Keratinocyte (primary cell): ENCODE results near the gene GPR171.

Experiments
- EZH2 ChIP-seq: IDR thresholded peaks from one replicate; pipeline ENCODE4 v1.6.1; 2012; ENCODE audit warnings: inconsistent platforms, mild to moderate bottlenecking, low read length, moderate library complexity
- TF ChIP-seq, protein P1 (sequence below), 3 experiments: IDR thresholded peaks in 1 of 3; conservative IDR thresholded peaks in 1 of 3; optimal IDR thresholded peaks in 1 of 3; 2 replicates in 2 of 3; 3 replicates in 1 of 3; pipeline versions ENCODE3 to v1.5.1; 2011; ENCODE audit warnings: low read length in 3 of 3, mild to moderate bottlenecking in 3 of 3, moderate library complexity in 2 of 3, control low read depth in 1 of 3, inconsistent platforms in 1 of 3; ENCODE audit not compliant: insufficient read depth in 2 of 3; ENCODE audit errors: extremely low read depth in 1 of 3

DNA sequence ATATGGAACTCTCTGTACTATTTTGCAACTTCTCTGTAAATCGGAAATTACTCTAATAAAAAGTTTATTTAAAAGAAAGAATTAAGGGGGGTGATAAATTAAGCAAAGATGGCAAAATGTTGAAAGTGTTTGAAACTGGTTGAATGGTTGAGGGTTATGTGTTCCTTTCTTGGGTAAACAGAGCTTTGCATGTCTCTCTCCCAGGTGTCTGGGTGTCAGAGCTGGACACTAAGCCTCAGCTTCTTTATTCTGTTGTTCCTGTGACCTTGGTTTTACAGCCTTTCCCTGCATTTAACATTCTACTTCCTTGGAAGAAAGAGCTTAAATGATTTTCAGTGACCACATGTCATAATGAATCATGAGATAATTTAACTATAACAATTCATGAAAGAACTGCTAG is 7.2 kb downstream of the GPR171 start:
- TF ChIP-seq, protein P1, sequence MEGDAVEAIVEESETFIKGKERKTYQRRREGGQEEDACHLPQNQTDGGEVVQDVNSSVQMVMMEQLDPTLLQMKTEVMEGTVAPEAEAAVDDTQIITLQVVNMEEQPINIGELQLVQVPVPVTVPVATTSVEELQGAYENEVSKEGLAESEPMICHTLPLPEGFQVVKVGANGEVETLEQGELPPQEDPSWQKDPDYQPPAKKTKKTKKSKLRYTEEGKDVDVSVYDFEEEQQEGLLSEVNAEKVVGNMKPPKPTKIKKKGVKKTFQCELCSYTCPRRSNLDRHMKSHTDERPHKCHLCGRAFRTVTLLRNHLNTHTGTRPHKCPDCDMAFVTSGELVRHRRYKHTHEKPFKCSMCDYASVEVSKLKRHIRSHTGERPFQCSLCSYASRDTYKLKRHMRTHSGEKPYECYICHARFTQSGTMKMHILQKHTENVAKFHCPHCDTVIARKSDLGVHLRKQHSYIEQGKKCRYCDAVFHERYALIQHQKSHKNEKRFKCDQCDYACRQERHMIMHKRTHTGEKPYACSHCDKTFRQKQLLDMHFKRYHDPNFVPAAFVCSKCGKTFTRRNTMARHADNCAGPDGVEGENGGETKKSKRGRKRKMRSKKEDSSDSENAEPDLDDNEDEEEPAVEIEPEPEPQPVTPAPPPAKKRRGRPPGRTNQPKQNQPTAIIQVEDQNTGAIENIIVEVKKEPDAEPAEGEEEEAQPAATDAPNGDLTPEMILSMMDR (optimal IDR thresholded peaks at IDR 0.05 in 1 of 3, IDR thresholded peaks at IDR 0.05 in 1 of 3, conservative IDR thresholded peaks at IDR 0.05 in 1 of 3; ENCODE audit: extremely low read depth in 1 of 3, insufficient read depth in 2 of 3, low read length in 3 of 3) = no peak
- no peak for TF ChIP-seq EZH2
